Heart left ventricle (tissue), 13 donors: ENCODE data around the gene ALMS1.

Experiments
- CTCF ChIP-seq, 12 donors: fragments of 200-600 bp; sonication (generic) in 4 of 12; IDR thresholded peaks; one replicate each; pipeline versions ENCODE4 v1.5.0 to v1.8.0; 2018 to 2022; ENCODE audit warnings: antibody characterized with exemption in 12 of 12, mild to moderate bottlenecking in 5 of 12
- POLR2A ChIP-seq, 2 donors: fragments of 450-650 bp; IDR thresholded peaks; one replicate each; pipeline ENCODE4 v1.6.1; 2017; ENCODE audit warnings: antibody characterized with exemption in 2 of 2, mild to moderate bottlenecking in 2 of 2, moderate library complexity in 2 of 2
- donor health status: ischemic (EF 13 %, LVEDD 7.1; RV severe dilation, severe dysfunction).
- donor health status: DM: no; HTN: yes; CAD: no.
- donor health status: DM: no; HTN: no; CAD: no.
- donor health status: ischemic (EF 25% LVEDD 6.9; RV normal size, moderate dysfunction).
- donor health status: ischemic (EF 25% LVEDD 5.7; RV mildly dilated, moderate dysfunction).
- donor health status: ischemic (EF 35%, LVEDD 5.7; RV mildly dilated, moderate dysfunction).
- donor health status: nonischemic (EF 11% LVEDD 7.7; RV severe dilation, severe dysfunction).
- donor health status: DM: yes; HTN: yes; CAD: no.
- donor health status: PGD.
- donor health status: ischemic (EF 29% LVEDD 5.4; RV normal size, mild dysfunction).
- donor health status: nonischemic (EF 23%, LVEDD 6.1; RV moderate dilation, normal function).

DNA sequence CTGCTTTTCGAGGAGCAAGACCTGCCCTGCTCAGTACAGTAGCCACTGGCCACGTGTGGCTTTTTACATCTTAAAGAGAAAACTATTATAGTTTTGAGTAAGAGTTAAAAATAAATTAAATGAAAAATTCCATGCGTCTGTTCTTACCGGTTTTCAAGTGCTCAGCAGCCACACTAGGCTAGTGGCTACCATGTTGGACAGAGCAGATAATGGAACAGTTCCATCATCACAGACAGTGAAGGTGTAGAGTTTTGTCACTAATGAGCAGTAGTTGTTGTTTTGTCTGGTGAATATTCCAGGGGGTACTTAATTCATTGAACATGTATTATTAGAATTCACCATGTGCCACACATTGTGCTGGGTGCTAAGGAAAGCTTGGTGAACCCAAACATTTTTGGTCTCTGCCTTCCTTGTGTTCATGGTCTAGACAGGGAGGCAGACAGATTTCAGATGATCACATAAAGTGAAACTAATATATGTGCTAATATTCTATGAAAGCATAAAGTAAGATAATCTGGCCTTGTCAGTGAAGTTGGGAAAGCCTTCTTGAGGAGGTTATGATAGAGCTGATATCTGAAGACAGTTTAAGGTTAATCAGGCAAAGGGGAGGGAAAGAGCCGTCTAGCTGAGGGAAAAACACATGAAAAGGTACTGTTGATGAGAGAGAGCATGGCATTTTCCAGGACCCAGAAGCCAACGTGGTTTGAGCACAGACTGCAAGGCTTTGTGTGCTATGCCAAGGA, 1.4 kb downstream of the ALMS1 start:
- TF ChIP-seq CTCF (IDR thresholded peaks at IDR 0.05): no peak
- no peak for TF ChIP-seq POLR2A (IDR thresholded peaks at IDR 0.05)
